HEK293 (cell line): ENCODE measurements around the gene FLNA.

Experiments used
- CTCF ChIP-seq: fragments of 450-650 bp; formaldehyde crosslinking; IDR thresholded peaks from 2 replicates; pipeline ENCODE4 v1.5.1; 2016; ENCODE audit warnings: missing biosample characterization, missing genetic modification characterization
- TRIM28 ChIP-seq: IDR thresholded peaks from 2 replicates; pipeline ENCODE4 v1.6.1; 2011; ENCODE audit warnings: low read length, control low read depth, borderline replicate concordance
- ZNF530 ChIP-seq: fragments of 450-650 bp; formaldehyde crosslinking; IDR thresholded peaks from 2 replicates; pipeline ENCODE4 v1.5.1; 2016; ENCODE audit warnings: low read depth, missing biosample characterization, missing genetic modification characterization
- ZSCAN5A ChIP-seq: fragments of 450-650 bp; formaldehyde crosslinking; IDR thresholded peaks from 2 replicates; pipeline ENCODE4 v1.5.1; 2016; ENCODE audit warnings: missing biosample characterization, missing genetic modification characterization
- TF ChIP-seq, protein P1 (sequence below): fragments of 450-650 bp; formaldehyde crosslinking; IDR thresholded peaks from 2 replicates; pipeline ENCODE4 v1.5.1; 2016; ENCODE audit warnings: missing biosample characterization, missing genetic modification characterization

DNA sequence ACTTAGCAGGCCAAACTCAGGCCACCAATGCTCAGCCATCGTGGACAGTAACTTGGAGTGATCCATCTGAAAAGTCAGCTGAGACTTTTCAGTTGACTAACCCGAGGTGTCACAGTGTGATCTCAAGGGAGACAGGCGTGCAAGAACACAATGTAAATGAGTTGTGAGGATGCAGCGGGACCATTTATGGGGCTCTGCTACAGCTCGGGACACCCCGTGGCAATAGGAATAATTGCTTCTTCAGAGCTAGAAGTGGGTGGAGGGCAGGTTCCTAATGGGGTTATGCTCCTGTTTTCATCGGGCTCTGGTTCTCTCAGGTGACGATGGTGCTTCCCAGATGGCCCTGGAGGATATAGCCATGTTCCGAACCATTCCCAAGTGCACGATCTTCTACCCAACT lies 51.5 kb downstream of the FLNA start:
- TF ChIP-seq CTCF (no peak), ZNF530 (no peak), TRIM28 (no peak), ZSCAN5A (tag by site-specific recombination) (no peak)
- TF ChIP-seq, protein P1, sequence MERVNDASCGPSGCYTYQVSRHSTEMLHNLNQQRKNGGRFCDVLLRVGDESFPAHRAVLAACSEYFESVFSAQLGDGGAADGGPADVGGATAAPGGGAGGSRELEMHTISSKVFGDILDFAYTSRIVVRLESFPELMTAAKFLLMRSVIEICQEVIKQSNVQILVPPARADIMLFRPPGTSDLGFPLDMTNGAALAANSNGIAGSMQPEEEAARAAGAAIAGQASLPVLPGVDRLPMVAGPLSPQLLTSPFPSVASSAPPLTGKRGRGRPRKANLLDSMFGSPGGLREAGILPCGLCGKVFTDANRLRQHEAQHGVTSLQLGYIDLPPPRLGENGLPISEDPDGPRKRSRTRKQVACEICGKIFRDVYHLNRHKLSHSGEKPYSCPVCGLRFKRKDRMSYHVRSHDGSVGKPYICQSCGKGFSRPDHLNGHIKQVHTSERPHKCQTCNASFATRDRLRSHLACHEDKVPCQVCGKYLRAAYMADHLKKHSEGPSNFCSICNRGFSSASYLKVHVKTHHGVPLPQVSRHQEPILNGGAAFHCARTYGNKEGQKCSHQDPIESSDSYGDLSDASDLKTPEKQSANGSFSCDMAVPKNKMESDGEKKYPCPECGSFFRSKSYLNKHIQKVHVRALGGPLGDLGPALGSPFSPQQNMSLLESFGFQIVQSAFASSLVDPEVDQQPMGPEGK (tag by site-specific recombination) = no peak
